Osteoblast (primary cell): ENCODE measurements around the gene BCL11A. TPM values are rescaled to one million over a fixed set of nuclear protein-coding genes. Genes with fewer than 3 reads are reported as not detected.

Source experiments
- DNase-seq: peaks from one replicate; pipeline ENCODE4 v3.0.0; 2011; ENCODE audit warnings: low spot score, mixed read lengths; ENCODE audit not compliant: insufficient read length; ENCODE audit errors: missing footprints
- H2AFZ ChIP-seq: 2 replicates; pipeline ENCODE4 v1.6.0; 2011; ENCODE audit warnings: mild to moderate bottlenecking, low read length
- H3K27ac ChIP-seq: 2 replicates; pipeline ENCODE4 v1.5.1; 2011; ENCODE audit warnings: mild to moderate bottlenecking, low read depth, low read length, moderate library complexity
- H3K27me3 ChIP-seq: 2 replicates; pipeline ENCODE4 v1.6.0; 2012; ENCODE audit warnings: mild to moderate bottlenecking, control low read depth, inconsistent platforms, low read length, moderate library complexity; ENCODE audit not compliant: insufficient read depth
- H3K36me3 ChIP-seq: 2 replicates; pipeline ENCODE4 v1.5.1; 2011; ENCODE audit warnings: mild to moderate bottlenecking, low read length, control low read depth, moderate library complexity; ENCODE audit not compliant: insufficient read depth
- H3K4me1 ChIP-seq: 2 replicates; pipeline ENCODE4 v1.5.1; 2011; ENCODE audit warnings: mild to moderate bottlenecking, low read length, control low read depth, moderate library complexity; ENCODE audit not compliant: insufficient read depth
- H3K4me2 ChIP-seq: 2 replicates; pipeline ENCODE4 v1.6.0; 2011; ENCODE audit warnings: mild to moderate bottlenecking, low read length; ENCODE audit not compliant: insufficient read depth
- H3K4me3 ChIP-seq: fragments of 200-600 bp; sonication (generic); 3 replicates; pipeline ENCODE4 v1.5.1; 2012; ENCODE audit warnings: mild to moderate bottlenecking, low read length, inconsistent platforms; ENCODE audit not compliant: insufficient read depth
- H3K79me2 ChIP-seq: 2 replicates; pipeline ENCODE4 v1.6.0; 2012; ENCODE audit warnings: mild to moderate bottlenecking, low read length, control low read depth, inconsistent platforms; ENCODE audit not compliant: insufficient read depth
- H3K9me3 ChIP-seq: 2 replicates; pipeline ENCODE4 v1.5.1; 2011; ENCODE audit warnings: low read depth, low read length, control low read depth
- H4K20me1 ChIP-seq: 2 replicates; pipeline ENCODE4 v1.6.0; 2012; ENCODE audit warnings: mild to moderate bottlenecking, low read length, control low read depth; ENCODE audit not compliant: insufficient read depth
- total RNA-seq: library from RNA; depleted of rRNA; stranded (reverse); fragments of >200 nt; gene quantifications from 2 replicates; pipeline ENCODE4 v1.2.3, GENCODE V29; 2012
- TF ChIP-seq, protein P1 (sequence below): IDR thresholded peaks from 2 replicates; pipeline ENCODE4 v1.5.1; 2011; ENCODE audit warnings: mild to moderate bottlenecking, low read depth, low read length, moderate library complexity; ENCODE audit errors: extremely low read depth

The BCL11A gene
- total RNA-seq, 1 donor = 1.4 TPM

DNA sequence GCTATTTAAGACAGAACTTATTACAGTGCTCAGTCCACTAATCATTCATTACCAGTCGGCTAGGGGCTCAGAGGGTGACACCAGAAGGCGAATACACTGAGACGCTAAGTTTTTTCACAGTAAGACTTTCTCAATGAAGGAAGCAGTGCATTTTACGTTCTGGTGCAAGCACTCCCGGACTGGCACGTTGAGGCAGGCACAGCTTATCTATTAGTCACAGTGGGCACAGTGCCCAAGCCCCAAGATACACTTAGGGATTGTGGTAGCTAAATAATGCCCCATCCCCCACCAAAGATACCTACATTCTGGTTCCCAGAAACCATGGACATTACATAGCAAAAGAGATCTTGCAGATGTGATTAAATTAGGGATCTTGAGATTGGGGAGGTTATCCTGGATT is 32.6 kb upstream of the BCL11A start:
- no peak overlapping the region for H3K4me3 ChIP-seq
- peaks cover 5% of the 10 kb centered on the region for H3K27me3 ChIP-seq
- H3K36me3 ChIP-seq = no peaks in the 10 kb centered on the region
- no peak overlapping the region for H2AFZ ChIP-seq
- peaks cover 4% of the 10 kb centered on the region for H3K4me1 ChIP-seq
- no peak overlapping the region for H3K4me2 ChIP-seq
- no peaks in the 10 kb centered on the region for H3K79me2 ChIP-seq
- H3K27ac ChIP-seq = no peak overlapping the region
- TF ChIP-seq, protein P1, sequence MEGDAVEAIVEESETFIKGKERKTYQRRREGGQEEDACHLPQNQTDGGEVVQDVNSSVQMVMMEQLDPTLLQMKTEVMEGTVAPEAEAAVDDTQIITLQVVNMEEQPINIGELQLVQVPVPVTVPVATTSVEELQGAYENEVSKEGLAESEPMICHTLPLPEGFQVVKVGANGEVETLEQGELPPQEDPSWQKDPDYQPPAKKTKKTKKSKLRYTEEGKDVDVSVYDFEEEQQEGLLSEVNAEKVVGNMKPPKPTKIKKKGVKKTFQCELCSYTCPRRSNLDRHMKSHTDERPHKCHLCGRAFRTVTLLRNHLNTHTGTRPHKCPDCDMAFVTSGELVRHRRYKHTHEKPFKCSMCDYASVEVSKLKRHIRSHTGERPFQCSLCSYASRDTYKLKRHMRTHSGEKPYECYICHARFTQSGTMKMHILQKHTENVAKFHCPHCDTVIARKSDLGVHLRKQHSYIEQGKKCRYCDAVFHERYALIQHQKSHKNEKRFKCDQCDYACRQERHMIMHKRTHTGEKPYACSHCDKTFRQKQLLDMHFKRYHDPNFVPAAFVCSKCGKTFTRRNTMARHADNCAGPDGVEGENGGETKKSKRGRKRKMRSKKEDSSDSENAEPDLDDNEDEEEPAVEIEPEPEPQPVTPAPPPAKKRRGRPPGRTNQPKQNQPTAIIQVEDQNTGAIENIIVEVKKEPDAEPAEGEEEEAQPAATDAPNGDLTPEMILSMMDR = no peak
- no peaks in the 10 kb centered on the region for H3K9me3 ChIP-seq
- H4K20me1 ChIP-seq = no peaks in the 10 kb centered on the region
- no peak for DNase-seq

DNA sequence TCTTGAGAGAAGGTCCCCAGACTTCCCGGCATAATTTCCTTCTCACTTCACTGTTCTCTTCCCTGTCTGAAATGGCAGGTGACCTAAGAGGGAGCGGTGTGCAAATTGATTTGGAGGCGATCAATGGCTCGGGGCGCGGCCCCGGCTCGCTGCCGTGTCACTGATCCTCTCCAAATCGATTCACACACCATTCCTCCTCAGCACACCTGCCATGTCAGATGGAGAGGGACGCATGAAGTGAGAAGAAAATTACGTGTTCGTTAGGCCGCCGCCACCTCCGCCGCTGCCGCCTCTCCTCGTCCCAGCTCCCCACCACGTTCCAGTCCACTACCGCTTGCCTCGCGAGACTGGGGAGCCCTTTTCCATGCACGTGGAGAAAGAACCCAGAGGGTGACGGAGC is 31.8 kb upstream of the BCL11A start:
- Histone ChIP-seq H3K36me3 (no peaks in the 10 kb centered on the region), H3K9me3 (no peaks in the 10 kb centered on the region), H3K4me2 (no peak overlapping the region), H3K4me1 (peaks cover 4% of the 10 kb centered on the region), H2AFZ (no peak overlapping the region), H3K27me3 (peaks cover 11% of the 10 kb centered on the region), H4K20me1 (no peaks in the 10 kb centered on the region), H3K27ac (no peak overlapping the region), H3K79me2 (no peaks in the 10 kb centered on the region), H3K4me3 (no peak overlapping the region)
- TF ChIP-seq, protein P1 = no peak
- no peak for DNase-seq

DNA sequence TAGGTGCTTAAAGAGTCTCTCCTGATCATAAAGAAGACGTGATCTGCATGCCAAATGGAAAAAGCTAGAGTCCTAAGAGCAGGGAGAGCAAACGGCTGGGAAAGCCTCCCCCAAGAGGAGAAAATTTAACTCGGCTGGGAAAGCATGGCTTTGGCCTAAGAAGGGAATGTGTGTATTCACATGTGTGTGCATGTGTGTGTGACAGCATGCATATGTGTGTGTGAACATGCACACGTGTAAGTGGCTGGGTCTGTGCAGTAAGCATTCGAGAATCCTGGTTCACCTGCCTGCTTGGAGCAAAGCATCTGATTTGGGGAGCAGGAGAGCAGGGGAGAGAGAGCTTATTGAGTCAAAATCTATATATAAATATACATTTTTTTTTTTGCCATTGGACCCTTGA is 30.1 kb upstream of the BCL11A start:
- Histone ChIP-seq H3K36me3 (no peaks in the 10 kb centered on the region), H3K4me3 (no peak overlapping the region), H3K27me3 (peaks cover 11% of the 10 kb centered on the region), H3K79me2 (no peaks in the 10 kb centered on the region), H3K4me1 (peaks cover 4% of the 10 kb centered on the region), H3K4me2 (no peak overlapping the region), H3K27ac (no peak overlapping the region), H3K9me3 (no peaks in the 10 kb centered on the region), H4K20me1 (no peaks in the 10 kb centered on the region), H2AFZ (no peak overlapping the region)
- TF ChIP-seq, protein P1 = no peak
- no peak for DNase-seq

DNA sequence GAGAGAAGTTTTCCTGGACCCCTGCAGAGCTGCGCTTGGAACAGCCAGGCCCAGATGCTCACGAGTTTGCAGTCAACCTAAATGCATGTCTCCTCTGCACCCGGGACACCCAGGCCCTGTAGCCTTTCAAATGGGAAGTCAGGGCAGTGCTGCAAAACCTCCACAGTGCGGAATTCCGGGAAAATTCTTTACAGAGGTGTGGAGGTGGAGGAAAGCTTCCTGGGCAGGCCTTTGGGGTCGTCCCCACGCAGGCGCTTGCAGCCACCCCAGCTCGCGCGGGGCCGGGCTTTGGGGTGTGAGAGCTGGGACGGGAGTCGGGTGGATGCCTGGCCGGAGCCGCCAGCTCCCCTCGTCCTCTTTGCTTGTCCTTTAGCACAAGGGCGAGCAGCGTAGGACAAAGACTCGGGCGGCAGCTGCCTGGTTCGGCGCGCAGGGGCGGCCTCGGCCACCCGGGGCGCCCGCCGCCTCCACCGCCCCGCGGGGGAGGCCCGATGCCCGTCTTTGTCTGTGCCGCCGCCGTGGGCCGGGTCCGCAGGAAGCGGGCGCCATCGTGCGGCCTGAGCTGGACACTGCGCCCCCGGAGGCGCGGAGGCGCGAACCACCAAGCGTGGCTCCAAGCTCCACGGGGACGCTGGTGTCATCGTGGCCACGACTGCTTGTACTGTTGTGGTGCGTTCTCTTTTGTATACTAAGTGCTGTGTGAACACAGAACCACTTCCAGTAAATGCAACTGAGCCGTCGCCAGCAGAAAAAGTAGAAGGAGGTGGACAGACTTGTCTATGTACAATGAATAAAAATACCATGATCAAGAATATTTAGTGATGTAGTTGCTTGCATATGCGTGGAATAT is 28.2 kb upstream of the BCL11A start:
- TF ChIP-seq, protein P1 = peak; percentile 73
- Histone ChIP-seq H3K4me2 (peak overlapping the region; percentile 79), H3K36me3 (no peaks in the 10 kb centered on the region), H3K79me2 (no peaks in the 10 kb centered on the region), H3K9me3 (no peaks in the 10 kb centered on the region), H3K4me3 (peak overlapping the region; percentile 61), H3K4me1 (peaks cover 4% of the 10 kb centered on the region), H2AFZ (peak overlapping the region; percentile 48), H3K27ac (no peak overlapping the region), H4K20me1 (no peaks in the 10 kb centered on the region), H3K27me3 (peaks cover 11% of the 10 kb centered on the region)
- DNase-seq = peak; percentile 97
